Measurements from ENCODE around the gene CA11.

DNA sequence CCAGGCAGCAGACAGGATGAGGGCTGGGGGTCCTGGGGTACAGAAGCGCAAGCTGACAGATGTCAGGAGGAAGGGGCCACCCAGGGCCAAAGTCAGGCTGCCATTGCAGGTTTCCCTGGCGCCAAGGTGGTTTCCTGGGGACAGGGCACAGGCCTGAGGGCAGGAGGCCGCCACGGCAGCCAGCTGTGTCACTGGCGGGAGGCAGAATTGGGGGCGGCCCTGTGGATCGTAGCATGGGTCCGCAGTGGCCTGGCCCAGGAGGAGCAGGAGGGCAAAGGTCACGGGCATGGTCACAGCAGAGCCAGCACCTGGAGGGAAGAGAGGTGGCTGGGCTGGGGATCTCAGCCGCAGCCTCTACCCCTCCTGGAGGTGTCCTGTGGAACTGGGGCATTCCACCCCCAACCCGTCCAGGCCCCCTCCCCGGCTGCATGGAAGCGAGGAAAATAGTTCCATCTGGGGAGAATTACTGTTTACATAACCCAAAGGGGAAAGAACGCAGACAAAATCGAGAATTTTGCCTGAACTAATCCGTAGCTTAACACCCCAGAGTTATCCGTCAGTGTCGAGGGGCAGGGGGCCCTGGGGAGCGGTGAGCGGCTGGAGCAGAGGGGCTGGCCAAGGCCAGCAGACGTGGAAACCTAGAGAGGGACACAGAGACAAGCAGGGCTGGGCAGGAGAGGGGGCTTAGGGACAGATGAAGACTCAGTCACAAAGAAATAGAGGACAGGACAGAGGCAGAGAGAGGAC is 24.9 kb upstream of the CA11 start:
- TF ChIP-seq, protein P1, sequence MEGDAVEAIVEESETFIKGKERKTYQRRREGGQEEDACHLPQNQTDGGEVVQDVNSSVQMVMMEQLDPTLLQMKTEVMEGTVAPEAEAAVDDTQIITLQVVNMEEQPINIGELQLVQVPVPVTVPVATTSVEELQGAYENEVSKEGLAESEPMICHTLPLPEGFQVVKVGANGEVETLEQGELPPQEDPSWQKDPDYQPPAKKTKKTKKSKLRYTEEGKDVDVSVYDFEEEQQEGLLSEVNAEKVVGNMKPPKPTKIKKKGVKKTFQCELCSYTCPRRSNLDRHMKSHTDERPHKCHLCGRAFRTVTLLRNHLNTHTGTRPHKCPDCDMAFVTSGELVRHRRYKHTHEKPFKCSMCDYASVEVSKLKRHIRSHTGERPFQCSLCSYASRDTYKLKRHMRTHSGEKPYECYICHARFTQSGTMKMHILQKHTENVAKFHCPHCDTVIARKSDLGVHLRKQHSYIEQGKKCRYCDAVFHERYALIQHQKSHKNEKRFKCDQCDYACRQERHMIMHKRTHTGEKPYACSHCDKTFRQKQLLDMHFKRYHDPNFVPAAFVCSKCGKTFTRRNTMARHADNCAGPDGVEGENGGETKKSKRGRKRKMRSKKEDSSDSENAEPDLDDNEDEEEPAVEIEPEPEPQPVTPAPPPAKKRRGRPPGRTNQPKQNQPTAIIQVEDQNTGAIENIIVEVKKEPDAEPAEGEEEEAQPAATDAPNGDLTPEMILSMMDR (IDR thresholded peaks at IDR 0.05) = no peak
- no peak for TF ChIP-seq POLR2A (IDR thresholded peaks at IDR 0.05)
- TF ChIP-seq POLR2AphosphoS5 (IDR thresholded peaks at IDR 0.05) = no peak
